ENCODE measurements around the gene NAGLU. TPM values are rescaled to one million over a fixed set of nuclear protein-coding genes. Genes with fewer than 3 reads are reported as not detected.

The NAGLU gene
- polyA plus RNA-seq, 1 donor (not counting 4 experiments of a cell fraction or from before 2014, with no cell fraction given), result 6.9 TPM

DNA sequence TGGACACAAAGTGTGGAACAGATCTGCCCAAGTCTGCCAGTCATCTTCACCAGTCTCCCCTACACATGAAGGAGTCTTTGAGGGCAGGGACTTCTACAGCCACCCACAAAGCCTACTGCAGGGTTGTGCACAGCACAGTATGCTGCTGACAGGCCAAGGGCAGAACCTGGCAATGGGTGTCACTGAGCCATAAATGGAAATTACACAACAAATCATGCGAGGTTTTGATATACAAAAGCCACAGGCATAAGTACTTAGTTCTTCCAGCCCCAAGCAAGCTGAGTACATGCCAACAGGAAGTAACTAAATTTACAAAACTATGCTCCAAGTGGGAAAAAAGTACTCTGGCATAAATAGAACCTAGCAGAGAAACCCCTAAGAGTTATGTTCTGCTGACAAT lies 49.3 kb downstream of the NAGLU start:
- Histone ChIP-seq H3K27ac (ENCODE audit: control insufficient read depth, insufficient read depth, low read length) (no peak overlapping the region), H3K27me3 (ENCODE audit: control insufficient read depth, extremely low read depth, insufficient read depth, low read length) (no peaks in the 10 kb centered on the region), H3K9me3 (ENCODE audit: control insufficient read depth, low read depth, low read length) (no peaks in the 10 kb centered on the region), H3K4me1 (ENCODE audit: control insufficient read depth, extremely low read depth, insufficient read depth, low read length) (peaks cover 34% of the 10 kb centered on the region), H2AFZ (ENCODE audit: control insufficient read depth, low read length) (no peak overlapping the region), H3K79me2 (ENCODE audit: control insufficient read depth, insufficient read depth, low read length) (no peaks in the 10 kb centered on the region), H3K9ac (ENCODE audit: control insufficient read depth, extremely low read depth, insufficient read depth, low read length) (no peak overlapping the region), H3K4me2 (ENCODE audit: control insufficient read depth, extremely low read depth, insufficient read depth, low read depth, low read length) (no peak overlapping the region), H3K9me1 (ENCODE audit: control insufficient read depth, extremely low read depth, insufficient read depth, low read length) (peaks cover 4% of the 10 kb centered on the region), H3K4me3 (ENCODE audit: control insufficient read depth in 2 of 3, extremely low read depth in 1 of 3, insufficient read depth in 2 of 3, low read depth in 1 of 3, low read length in 3 of 3) (no peak overlapping the region), H3K36me3 (ENCODE audit: control insufficient read depth in 2 of 2, extremely low read depth in 1 of 2, insufficient read depth in 2 of 2, low read length in 2 of 2) (peaks cover 33 to 45% of the 10 kb centered on the region in 2 experiments), H4K20me1 (ENCODE audit: control insufficient read depth, extremely low read depth, insufficient read depth, low read length) (no peaks in the 10 kb centered on the region)
- no peak for DNase-seq (ENCODE audit: low read depth, low spot score)
- dilution Hi-C loops (cut with MboI; ENCODE audit: extremely low pct_ligation_motif_present, low sequenced_read_pairs), result no loop called here
- TF ChIP-seq EZH2 (IDR thresholded peaks at IDR 0.05; ENCODE audit: low read length), result no peak
- TF ChIP-seq, protein P1, sequence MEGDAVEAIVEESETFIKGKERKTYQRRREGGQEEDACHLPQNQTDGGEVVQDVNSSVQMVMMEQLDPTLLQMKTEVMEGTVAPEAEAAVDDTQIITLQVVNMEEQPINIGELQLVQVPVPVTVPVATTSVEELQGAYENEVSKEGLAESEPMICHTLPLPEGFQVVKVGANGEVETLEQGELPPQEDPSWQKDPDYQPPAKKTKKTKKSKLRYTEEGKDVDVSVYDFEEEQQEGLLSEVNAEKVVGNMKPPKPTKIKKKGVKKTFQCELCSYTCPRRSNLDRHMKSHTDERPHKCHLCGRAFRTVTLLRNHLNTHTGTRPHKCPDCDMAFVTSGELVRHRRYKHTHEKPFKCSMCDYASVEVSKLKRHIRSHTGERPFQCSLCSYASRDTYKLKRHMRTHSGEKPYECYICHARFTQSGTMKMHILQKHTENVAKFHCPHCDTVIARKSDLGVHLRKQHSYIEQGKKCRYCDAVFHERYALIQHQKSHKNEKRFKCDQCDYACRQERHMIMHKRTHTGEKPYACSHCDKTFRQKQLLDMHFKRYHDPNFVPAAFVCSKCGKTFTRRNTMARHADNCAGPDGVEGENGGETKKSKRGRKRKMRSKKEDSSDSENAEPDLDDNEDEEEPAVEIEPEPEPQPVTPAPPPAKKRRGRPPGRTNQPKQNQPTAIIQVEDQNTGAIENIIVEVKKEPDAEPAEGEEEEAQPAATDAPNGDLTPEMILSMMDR (optimal IDR thresholded peaks at IDR 0.05 in 1 of 3, IDR thresholded peaks at IDR 0.05 in 1 of 3, conservative IDR thresholded peaks at IDR 0.05 in 1 of 3; ENCODE audit: extremely low read depth in 1 of 3, insufficient read depth in 2 of 3, low read length in 3 of 3), result no peak
- no peak for FAIRE-seq

DNA sequence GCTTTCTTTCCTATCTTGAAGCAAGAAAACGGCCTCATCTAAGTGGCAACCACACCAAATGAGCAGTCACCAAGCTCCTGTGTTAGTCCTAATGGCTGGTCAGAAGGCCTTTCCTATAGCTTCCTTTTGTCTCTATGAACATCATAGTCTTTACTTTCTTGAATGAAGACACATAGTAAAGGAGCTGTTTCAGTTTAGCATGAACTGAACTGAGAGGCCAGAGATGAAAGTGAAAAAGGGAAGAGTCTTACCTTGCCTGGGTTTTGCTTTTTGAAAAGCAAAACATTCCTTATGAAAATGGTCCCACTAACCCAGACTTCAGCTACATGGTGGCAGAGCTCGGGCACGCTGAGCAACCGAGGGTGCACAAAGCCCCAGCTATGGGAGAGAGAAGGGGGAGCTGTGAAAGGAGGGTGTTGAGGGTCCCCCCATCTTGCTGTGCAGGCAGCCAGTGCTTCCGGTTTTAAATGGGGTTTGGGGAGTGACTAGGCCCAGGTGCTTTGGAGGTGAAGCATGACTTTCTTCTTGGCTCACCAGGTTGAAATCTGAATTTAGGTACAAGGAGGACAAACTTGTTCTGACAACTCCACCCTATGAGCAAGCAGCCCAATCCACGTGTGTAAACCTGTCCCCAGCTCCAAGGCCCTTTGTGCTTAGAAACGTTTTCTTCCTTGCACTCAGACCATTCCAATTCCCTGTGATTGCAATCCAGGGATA lies 50.6 kb downstream of the NAGLU start:
- Histone ChIP-seq H3K27ac (ENCODE audit: control insufficient read depth, insufficient read depth, low read length) (peak overlapping the region; percentile 86), H3K4me3 (ENCODE audit: control insufficient read depth in 2 of 3, extremely low read depth in 1 of 3, insufficient read depth in 2 of 3, low read depth in 1 of 3, low read length in 3 of 3) (peak overlapping the region in 2 of 3 experiments; percentile 39 to 50), H3K9me3 (ENCODE audit: control insufficient read depth, low read depth, low read length) (no peaks in the 10 kb centered on the region), H3K9me1 (ENCODE audit: control insufficient read depth, extremely low read depth, insufficient read depth, low read length) (peaks cover 4% of the 10 kb centered on the region), H3K4me1 (ENCODE audit: control insufficient read depth, extremely low read depth, insufficient read depth, low read length) (peaks cover 34% of the 10 kb centered on the region), H3K79me2 (ENCODE audit: control insufficient read depth, insufficient read depth, low read length) (no peaks in the 10 kb centered on the region), H3K27me3 (ENCODE audit: control insufficient read depth, extremely low read depth, insufficient read depth, low read length) (no peaks in the 10 kb centered on the region), H3K4me2 (ENCODE audit: control insufficient read depth, extremely low read depth, insufficient read depth, low read depth, low read length) (peak overlapping the region; percentile 88), H3K36me3 (ENCODE audit: control insufficient read depth in 2 of 2, extremely low read depth in 1 of 2, insufficient read depth in 2 of 2, low read length in 2 of 2) (peaks cover 32 to 43% of the 10 kb centered on the region in 2 experiments), H3K9ac (ENCODE audit: control insufficient read depth, extremely low read depth, insufficient read depth, low read length) (peak overlapping the region; percentile 48), H4K20me1 (ENCODE audit: control insufficient read depth, extremely low read depth, insufficient read depth, low read length) (no peaks in the 10 kb centered on the region), H2AFZ (ENCODE audit: control insufficient read depth, low read length) (peak overlapping the region; percentile 21)
- dilution Hi-C loops (cut with MboI; ENCODE audit: extremely low pct_ligation_motif_present, low sequenced_read_pairs), result no loop called here
- no peak for TF ChIP-seq EZH2 (IDR thresholded peaks at IDR 0.05; ENCODE audit: low read length)
- TF ChIP-seq, protein P1 (optimal IDR thresholded peaks at IDR 0.05 in 1 of 3, IDR thresholded peaks at IDR 0.05 in 1 of 3, conservative IDR thresholded peaks at IDR 0.05 in 1 of 3; ENCODE audit: extremely low read depth in 1 of 3, insufficient read depth in 2 of 3, low read length in 3 of 3), result no peak
- peak; percentile 97 for FAIRE-seq
- DNase-seq (ENCODE audit: low read depth, low spot score), result no peak

Data from keratinocyte (primary cell).